GM12872 (cell line): ENCODE measurements around the gene HS3ST4.

Experiments used
- CTCF ChIP-seq: IDR thresholded peaks from 3 replicates; pipeline ENCODE4 v1.5.1; 2011; ENCODE audit warnings: low read depth, mild to moderate bottlenecking, low read length, moderate library complexity; ENCODE audit not compliant: insufficient read depth

The HS3ST4 gene

GRCh38 chr16:25922438-25922837 lies 230.7 kb downstream of the HS3ST4 start:
- TF ChIP-seq CTCF = no peak

- TF ChIP-seq CTCF = no peak
These were observed 233.7 kb downstream of the HS3ST4 start for GRCh38 chr16:25925421-25925820.

- no peak for TF ChIP-seq CTCF
These were observed 239.8 kb downstream of the HS3ST4 start for GRCh38 chr16:25931473-25932035.

- TF ChIP-seq CTCF = no peak
These were observed 250.2 kb downstream of the HS3ST4 start for GRCh38 chr16:25941800-25942499.

- TF ChIP-seq CTCF = no peak
These were observed 259.0 kb downstream of the HS3ST4 start for GRCh38 chr16:25950586-25951281.

- TF ChIP-seq CTCF = no peak
These were observed 260.2 kb downstream of the HS3ST4 start for GRCh38 chr16:25951999-25952398.

- TF ChIP-seq CTCF = no peak
These were observed 261.2 kb downstream of the HS3ST4 start for GRCh38 chr16:25952983-25953382.
